ENCODE measurements around the gene CLDN5.

CLDN5 gene, protein sequence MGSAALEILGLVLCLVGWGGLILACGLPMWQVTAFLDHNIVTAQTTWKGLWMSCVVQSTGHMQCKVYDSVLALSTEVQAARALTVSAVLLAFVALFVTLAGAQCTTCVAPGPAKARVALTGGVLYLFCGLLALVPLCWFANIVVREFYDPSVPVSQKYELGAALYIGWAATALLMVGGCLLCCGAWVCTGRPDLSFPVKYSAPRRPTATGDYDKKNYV

DNA sequence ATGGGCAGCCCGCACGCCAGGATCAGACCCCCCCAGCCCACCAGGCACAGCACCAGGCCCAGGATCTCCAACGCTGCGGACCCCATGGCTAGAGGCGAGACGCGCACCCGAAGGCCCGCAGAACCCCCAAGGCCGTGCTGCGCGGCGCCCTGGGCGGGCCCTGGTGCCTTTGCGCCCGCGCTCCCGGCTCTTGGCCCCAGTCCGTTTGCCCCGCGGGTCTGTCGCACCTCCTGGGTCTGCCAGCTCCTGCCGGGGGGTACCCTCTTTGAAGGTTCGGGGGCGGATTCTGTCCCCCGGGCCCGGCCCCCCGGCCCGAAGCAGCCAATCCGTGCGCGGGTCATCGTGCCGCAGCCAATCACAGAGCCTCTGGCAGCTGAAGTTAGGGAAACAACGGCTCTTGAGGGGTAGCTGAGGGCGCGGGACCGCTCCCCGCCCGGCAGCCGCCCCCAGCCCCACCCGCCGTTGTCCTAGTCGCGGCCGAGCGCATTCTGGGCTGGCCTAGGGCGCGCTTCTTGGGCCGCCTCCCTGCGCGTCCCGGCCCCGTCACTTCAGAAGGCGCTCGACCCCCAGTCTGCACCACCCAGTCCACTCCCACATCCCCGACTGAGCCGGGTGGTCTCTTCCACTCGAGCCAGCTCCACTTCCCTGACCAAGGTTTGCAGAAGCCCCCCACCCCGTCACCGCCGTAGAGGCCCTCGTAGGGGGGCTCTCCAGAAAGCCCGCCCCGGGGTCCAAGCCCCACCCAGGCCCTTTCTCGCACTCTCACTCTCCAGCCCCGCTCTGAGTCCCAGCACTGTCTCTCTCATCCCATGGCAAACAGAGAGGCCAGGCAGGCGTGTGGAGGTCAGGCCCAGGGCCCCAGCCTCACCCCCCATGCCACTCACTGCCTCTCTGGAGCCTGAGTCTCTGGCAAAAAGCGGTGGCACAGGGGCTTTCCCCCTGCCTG lies at the start of gene CLDN5:
TSS of gene CLDN5 (minus strand) at position 241 of the 946 bp plus-strand sequence. CDS start at position 86, 155 bp downstream.
- no peak for DNase-seq (ENCODE audit: low read depth)

DNA sequence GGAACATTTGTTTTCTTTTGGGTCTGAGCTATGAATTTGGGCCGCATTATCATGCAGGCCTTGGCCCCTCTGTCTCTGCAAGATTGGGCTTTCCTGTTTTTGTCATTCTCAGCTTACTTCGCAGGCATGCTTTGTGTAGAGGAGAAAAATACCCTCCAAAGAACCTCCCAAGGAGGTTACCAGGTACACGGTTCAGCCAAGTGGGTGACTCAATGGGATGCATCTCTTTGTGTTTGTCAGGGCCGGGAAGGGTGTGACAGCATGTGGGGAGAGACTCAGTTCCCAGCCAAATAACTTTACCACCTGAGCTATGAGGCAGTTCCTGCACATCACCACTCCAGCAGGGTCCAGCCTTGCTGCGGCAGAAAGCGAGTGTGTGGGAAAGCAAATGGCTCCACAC lies 47.8 kb upstream of the CLDN5 start:
- DNase-seq (ENCODE audit: low read depth): no peak

DNA sequence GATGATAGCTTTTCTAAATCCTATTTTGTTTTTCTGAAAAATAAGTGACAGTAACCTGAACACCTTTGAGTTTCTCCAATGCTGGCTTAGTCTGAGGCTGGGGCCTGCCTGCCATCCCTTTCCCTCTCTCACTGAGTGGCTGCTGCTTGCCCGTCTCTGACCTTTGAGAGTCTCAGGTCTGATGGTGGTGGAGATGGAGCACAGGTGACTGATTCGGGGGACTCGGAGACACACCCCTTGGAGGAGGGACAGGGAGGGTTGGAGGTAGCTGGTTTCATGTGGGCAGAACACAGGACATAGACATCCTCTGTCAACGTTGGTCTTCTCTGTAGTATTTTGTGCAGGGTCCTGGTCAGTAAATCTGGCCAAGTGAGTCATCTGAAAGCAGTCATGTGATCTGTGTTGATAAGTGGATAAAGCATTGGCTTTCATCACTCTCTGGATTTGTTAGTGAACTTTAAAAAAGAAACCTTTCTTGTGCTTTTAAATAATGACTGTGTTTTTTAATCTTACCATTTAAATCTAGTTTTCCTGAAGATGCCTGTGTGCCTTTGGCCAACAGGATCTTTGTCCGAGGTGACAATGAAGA lies 47.1 kb upstream of the CLDN5 start:
- no peak for DNase-seq (ENCODE audit: low read depth)

DNA sequence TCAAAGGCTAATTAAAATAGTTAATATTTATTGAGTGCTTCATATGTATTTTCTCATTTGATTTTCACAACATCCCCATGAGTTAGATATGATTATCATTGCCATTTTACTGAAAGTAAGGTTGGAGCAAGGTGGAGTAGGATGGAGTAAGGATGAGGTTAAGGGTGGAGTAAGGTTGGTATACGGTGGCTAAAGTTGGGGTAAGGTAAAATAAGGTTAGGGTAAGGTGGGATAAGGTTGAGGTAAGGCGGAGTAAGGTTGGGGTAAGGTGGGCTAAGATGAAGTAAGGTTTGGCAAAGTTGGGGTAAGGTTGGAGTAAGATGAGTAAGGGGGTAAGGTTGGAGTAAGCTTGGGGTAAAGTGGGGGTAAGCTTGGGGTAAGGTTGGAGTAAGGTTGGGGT lies 45.8 kb upstream of the CLDN5 start:
- DNase-seq (ENCODE audit: low read depth): no peak

DNA sequence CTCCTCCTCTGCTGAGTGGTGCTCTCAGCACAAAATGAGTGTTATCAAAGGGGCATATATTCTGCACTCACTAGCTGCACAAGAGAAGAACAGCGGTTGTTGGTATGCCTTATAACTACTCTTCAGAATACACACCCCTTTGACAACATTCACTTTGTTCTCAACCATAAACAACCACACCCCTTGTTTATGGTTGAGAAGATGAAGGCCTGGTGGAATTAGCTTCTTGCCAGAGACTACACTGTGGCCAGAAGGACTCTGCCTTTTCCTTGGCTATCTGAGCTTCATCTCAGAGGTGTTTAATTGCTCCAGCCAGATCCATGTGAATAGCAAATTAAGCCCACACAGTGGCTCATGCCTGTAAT lies 45.0 kb upstream of the CLDN5 start:
- no peak for DNase-seq (ENCODE audit: low read depth)

DNA sequence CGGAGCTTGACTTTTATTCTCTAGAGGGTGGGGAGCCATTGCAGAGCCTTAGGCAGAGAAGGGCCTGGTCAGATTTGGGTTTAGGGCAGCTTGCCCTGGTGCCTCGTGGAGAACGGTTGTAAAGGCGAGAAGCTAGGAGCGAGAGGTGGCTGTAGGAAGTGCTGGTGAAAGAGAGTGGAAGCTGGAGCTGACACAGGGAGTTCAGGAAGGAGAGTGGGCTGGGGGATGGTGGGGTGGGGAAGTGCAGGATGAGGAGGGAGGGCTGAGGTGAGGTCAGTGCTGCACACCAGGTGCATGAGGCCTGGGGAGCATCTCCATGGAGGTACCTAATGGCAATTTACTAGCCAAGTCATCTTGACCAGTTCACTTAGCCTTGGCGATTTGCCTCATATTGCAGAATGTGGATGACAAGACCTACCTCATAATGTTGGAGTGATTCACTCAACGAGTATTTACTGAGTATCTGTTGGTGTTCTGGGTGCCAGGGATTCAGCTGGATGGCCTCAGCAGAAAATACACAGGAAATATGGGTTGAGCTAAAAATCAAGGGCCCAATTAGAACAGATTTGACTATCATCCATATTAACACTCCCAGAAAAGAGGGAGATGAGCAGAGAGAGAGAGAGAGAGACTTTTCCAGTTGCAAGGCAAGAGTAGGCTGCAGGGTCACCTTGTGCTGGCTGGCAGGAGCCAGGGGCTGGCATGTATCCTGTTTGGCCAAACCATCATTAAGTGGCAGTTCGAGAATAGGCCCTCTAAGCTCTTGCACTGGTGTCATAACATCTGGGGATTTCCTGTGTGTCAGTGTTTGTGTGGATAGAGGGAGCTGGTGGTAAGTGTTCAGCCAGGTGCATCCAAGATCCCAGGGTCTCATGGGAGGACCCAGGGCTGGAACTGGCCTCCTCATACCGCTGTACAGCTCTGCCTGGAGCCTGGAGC lies 44.4 kb upstream of the CLDN5 start:
- no peak for DNase-seq (ENCODE audit: low read depth)

DNA sequence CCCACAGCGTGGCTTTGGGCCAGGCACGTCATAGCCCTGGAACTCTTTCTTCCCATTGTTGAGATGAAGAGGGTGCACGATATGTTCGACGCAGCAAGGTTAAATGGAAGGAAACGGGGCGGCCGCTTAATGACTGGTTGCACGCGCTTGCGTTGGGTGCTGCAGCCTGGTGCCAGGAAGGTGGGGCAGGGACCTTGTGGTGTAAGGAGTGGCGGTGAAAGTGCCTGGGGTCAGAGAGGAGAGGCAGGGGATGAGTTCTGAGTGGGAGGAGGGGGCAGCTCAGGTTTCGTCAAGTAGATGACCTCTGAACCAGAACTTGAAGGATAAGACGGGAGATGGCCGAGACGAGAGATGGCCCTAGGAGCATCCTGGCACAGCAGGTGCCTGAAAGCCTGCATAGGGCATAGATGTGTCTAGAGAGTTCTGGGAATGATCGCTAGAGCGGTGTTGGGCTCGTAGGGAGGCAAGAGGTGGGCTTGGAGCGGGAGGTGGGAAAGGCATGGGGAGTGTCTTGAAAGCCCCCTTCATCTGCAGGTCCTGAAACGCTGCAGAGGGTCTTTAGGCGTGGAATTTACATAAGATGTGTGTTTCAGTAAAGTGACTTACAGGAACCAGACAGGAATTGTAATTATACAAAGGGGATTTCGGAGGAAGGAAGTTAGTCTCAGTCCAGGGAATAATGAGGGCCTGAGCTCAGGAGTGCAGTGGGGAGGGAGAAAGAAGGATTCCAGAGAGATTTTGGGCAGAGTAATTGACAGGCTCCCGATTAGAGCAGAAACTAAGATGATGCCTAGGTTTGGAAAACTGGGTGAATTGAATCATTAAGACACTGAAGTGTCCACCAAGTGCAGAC lies 43.2 kb upstream of the CLDN5 start:
- no peak for DNase-seq (ENCODE audit: low read depth)

DNA sequence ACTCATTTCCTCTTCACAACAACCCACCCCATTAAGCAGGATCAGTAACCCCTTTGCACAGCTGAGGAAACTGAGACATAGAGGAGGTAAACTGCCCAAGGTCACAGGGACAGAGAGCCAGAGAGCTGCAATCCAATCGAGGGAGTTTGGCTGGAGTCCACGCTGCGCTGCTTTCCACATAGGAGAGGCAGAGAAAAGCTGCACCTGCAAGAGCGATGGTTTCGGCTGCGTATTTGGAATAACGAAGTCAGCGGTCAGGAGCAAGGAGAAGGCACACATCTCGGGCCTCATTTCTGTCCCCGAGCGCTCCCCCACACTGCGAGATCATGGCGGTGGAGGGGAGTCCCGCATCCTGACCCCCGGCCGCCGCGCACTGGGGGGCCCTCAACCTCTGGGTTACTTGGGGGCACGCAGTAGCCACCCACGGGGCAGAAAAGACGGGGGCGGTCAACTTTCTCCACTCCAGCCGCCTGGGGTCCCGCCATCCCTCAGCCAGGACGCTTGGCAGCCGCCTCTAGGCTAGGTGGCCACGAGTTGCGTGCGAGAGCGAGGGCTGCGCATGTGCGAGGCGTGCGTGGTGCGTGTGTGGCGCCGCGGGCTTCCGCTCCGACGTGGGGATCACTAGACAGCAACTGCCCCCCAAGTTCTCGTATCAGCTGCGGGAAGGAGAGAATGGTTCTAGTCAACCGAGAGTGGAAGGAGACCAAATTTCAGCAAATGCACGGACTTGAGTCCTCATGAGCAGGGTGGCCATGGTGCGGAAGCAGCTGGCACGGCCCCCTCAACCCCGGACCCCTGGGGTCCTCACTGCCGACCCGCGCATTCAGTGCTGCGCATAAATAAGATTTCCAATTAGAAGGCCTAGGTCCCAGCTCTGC lies 42.3 kb upstream of the CLDN5 start:
- DNase-seq (ENCODE audit: low read depth): no peak

DNA sequence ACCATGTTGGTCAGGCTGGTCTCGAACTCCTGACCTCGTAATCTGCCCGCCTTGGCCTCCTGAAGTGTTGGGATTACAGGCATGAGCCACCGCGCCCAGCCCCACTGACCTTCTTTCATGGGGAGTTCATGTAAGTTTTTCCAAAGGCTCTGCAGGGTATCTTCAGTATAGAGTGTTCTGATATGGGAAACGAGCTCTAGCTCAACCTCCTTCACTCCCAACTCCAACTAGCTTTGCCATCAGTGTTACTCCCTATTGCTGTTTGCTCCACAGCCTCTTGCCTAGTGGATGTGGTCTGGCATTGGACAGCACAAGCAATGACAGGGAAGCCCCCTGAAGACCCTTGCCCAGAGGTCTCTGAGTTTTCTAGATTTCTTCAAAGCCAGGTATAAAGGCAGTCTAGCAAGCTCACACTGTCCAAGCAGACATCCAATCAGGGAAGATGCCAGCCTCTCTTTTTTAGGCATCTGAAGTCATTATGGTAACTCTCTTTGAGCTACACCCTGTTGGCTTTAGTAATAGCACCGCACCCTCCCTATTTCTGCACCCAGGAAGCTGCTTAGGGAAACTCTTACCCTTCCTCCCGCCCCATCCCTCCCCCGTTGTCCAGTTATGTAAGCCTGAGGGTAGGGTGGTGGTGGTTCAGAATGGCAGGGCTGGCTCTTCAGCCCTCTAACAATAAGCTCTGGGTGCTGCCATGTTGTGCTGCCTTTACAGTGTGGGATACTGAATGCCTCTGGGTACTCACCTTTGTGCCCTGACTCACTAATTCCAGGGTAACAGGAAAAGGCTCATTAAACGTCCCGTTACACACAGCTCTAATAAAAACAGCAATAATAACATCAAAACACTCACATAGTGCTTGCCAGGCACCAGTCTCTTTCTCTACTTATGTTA lies 41.4 kb upstream of the CLDN5 start:
- DNase-seq (ENCODE audit: low read depth): no peak

DNA sequence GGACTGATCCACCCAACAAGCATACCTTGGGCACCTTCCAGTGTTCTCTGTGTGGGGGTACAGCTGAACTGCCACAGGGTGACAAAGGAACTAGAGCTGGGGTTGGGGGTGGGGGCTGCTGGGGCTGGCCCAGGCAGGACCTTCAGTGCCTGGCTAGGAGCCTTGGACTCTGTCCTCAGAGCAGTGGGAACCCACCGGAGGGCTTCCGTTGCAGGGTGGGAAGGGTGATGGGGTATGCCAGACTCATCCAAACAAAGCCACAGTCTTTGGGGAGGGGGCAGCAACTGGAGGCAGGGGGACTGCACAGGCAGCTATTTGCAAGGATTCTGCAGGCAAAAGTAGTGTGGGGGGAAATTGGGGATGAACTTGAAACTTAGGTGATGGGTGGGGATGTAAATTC lies 35.7 kb upstream of the CLDN5 start:
- no peak for DNase-seq (ENCODE audit: low read depth)

DNA sequence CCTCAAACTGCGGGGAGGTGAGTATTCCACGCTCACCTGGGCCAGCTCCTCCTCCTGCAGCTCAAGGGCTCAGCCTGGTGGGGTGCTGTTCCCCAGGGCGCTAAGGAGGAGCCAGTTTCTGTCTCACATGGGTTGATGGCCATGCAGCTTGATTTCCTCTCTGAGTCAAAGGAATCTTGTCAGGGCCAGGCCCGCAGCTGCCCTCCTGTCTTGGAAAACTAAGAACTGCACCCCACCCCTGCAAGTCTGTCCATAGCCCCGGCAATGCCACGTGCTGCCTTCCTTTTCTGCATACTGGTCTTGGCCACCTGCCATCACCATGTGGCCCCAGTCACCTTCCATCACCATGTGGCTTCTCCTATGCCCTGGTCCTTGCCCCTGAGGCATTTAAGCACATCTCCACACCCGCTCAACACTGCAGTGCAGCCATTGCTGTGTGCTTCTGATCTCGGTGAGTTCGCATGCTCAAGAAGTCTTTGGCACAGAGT lies 35.2 kb upstream of the CLDN5 start:
- no peak for DNase-seq (ENCODE audit: low read depth)

DNA sequence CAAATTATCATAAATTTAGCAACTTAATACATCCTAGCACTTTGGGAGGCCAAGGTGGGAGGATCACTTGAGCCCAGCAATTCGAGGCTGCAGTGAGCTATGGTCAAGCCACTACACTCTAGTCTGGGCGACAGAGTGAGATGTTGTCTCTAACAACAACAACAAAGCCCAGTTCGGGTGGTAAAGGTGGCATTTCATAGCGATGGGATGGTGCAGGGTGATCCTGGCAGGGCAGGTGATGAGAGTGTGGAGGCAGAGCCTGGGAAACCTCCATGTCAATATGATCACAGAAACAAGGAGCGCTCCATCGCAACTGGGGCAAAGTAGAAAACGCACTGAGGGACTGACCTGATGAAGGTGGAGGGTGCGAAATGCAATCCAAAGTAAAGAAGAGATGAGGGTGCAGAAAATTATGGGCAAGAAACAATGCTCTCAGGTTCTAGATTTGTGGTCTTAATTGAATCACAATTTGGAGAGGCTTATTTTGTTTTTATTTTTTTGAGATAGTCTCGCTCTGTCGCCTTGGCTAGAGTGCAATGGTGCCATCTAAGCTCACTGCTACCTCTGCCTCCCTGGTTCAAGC lies 32.8 kb upstream of the CLDN5 start:
- no peak for DNase-seq (ENCODE audit: low read depth)

DNA sequence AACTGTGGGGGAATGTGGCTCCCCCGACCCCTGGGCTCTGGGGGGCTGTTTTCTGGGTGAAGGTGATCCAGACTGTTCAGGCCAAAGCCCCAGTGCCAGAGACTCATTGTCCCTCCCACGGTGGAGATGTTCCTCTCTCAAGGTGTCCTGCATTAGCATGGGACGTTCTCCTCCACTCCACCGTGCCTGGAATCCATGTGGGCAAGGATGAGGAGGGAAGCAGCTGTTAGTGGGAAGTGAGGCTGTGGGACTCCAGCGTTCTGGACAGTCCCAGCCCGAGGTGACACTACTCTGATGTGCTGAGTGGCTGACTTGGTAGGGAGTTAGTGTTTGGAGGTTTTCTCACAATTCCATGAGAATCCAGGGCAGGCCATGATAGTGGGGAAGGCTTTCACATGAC lies 31.4 kb upstream of the CLDN5 start:
- no peak for DNase-seq (ENCODE audit: low read depth)

DNA sequence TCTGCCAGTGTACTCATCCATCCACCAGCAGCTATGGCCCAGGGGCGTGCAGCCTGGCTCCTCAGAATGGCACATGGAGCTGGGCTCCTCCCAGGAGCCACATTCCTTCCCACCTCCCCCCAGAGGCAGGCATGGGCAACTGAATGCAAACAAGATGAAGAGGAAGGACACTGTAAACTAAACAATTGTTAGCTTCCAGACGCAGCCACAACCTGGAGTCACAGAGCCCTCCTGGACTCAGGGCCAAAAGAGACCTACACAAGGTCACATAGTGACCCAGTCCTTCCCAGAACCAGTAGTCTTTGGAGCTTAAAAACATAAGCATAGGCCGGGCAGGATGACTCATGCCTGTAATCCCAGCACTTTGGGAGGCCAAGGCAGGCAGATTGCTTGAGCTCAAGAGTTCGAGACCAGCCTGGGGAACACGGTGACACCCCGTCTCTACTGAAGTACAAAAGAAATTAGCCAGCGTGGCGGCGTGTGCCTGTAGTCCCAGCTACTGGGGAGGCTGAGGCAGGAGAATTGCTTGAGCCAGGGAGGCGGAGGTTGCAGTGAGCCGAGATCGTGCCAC lies 30.7 kb upstream of the CLDN5 start:
- DNase-seq (ENCODE audit: low read depth): no peak

DNA sequence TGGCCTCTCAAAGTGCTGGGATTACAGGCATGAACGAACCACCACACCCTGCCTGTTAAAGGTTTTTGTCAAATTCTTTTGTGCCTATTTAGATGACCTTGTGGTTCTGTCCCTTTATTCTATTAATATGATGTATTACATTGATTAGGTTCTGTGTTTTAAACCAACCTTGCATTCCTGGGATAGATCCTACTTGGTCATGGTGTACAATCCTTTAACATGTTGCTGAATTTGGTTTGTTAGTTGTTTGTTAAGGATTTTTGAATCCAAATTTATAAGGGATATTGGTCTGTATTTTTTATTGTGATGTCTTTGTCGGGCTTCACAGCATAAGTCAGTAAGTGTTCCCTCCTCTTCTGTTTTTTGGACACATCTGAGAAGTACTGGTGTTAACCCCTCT lies 29.0 kb upstream of the CLDN5 start:
- no peak for DNase-seq (ENCODE audit: low read depth)

DNA sequence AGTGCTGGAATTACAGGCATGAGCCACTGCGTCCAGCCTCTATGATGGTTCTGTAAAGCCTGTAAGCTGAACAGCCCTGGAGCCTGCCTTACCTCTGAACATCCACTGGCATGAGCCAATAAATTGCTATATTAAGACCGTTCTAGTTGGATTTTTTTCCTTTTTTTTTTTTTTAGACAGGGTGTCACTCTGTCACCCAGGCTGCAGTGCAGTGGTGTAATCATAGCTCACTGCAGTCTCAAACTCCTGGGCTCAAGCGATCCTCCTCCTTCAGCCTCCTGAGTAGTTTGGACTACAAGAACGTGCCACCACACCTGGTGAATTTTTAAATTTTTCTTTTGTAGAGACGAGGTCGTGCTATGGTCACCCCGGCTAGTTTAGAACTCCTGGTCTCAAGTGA lies 26.2 kb upstream of the CLDN5 start:
- DNase-seq (ENCODE audit: low read depth): no peak

DNA sequence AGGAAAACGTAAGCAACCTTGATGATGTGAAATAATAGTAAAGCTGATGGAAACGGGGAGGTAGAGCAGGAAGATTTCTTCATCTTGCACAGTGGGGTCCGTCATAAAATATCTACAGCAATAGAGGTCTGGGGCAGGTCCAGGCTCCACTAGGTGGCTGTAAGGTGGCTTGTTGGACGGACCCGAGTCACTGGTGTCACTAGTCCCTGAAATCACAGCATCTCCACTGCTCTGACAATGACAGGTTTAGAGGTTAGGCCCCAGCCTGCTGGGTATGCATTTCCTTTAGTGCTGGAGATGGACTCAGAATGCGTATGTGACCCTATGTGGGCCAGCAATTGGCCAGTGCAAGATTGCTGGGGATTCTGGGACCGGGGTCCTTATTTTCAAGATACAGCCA lies 25.2 kb upstream of the CLDN5 start:
- DNase-seq (ENCODE audit: low read depth): no peak

DNA sequence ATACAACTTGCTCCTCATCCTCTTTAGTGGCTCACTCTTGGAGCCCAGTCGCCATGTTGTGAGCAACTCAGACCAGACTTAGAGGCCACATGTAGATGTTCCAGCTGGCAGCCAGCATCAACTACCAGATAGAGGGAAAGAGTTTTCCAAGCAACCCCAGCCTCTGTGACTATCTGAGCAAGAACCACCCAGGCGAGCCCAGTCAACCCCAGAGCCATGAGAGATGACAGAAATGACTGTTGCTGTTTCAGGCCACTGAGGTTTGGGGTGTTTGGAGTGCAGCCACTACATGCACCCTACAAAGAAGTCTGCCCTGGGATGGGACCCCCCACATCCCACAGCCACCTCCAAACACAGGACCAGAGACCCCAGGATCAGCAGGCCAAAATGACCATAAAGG lies 24.8 kb upstream of the CLDN5 start:
- DNase-seq (ENCODE audit: low read depth): no peak

Measured in activated T-cell treated with anti-CD3 and anti-CD28 coated beads for 24 hours (primary cell).